GM19468 (cell line): Measurements from ENCODE around the gene ASPRV1.
"Not testable (repeated sequence)": the region's sequence is repeated elsewhere in the genome, so short reads cannot be mapped to it uniquely, and the experiment has no call there.

Source experiments
- ATAC-seq: cut with Tn5 transposase; IDR thresholded peaks from one replicate; pipeline ENCODE4 v1.9.1; 2021; ENCODE audit warnings: mild to moderate bottlenecking, moderate library complexity, moderate number of reproducible peaks; ENCODE audit not compliant: unreplicated experiment; ENCODE audit errors: extremely low read depth

The ASPRV1 gene

GRCh38 chr2:69965756-69966445 is 4.5 kb upstream of the ASPRV1 start:
- ATAC-seq = no peak

GRCh38 chr2:69964353-69964841 is 3.0 kb upstream of the ASPRV1 start:
- no peak for ATAC-seq

DNA sequence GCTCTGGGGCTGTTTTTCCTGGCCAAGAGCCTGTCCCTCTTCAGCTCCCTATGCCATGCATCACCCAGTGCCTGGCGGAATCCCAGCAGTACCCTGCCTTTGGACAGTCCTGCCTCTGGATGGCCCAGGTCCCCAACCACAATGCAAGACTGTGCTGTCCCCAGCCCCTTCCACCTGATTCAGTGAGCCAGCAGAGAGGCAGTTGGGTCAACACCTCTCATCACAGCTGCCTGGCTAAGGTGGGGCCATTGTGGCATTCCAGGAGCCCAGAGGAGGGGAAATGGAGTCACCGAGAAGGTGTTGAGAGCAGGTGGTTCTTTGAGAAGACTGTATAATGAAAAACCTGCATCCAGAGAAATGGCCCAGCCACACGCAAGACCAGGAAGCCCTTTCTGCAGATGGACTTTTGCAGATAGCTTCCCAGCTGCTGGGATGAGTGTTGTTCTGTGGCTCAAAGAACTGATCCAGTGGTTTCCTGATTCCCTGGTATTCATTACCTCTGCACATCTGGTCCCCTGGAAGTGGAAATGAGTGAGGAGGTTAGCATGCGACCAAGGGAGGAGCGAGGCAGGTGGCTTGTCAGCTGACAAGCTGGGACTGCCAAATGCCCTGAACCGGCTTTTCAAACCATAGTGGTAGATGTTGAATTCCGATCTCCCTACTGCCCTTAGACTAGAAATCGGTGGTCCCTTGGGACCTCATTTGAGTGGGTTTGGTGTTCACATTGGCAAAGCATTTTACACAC is 1.7 kb upstream of the ASPRV1 start:
- ATAC-seq = no peak

DNA sequence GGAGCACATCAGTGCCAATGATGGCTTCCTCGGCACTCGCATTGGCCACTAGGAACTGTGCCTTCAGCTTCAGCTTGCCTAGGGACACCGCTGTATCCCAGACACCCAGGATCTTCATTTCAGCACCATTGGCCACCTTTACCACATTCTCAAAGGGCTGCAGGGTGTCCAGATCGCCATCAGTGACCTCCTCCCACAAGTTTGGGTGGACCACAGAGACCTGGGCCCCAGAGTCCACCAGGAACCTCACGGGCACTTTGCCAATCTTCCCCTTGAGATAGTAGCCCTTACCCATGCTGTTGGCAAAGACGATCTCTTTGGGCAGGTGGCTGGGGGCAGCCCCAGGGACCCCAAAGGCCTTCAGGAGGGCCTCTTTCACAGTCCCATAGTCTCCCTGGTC is 610 bp downstream of the ASPRV1 start:
- no peak for ATAC-seq

DNA sequence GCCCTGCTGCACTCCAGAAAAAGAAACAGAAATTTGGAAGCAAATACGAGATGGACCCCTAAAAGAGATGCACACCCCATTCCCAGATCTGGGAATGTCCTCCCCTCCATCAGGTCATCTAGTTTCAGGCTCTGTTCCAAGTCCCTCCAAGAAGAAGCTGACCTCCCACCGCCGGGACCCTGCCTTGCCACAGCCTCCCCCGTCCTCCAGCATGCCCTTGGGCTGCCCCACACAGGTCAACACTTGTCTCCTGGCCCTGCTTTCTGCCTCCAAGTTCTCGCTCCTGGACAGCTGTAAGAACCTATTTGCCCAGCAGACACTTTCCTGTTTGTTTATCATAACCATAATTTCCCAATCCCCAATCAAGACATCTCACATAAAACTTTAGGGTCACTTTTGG is 2.0 kb downstream of the ASPRV1 start:
- no peak for ATAC-seq

DNA sequence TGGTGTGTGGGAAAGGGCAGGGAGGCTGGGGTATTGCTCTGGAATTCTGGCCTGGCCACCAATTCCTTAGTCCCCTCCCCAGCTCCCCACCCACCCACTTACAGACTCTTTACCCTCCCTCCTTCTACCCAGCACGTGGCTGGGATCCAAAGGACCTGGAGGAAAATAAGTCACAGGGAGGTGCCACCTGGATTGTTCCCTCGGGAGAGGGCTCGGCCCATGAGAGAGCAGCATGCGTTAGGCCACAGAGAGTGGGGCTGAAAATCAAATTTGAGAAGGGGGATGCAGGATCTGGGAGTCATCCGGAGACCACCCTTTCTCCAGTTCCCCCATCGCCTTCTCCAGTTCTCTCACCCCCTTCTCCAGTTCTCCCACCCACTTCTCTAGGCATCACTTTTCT is 3.0 kb downstream of the ASPRV1 start:
- no peak for ATAC-seq

- no peak for ATAC-seq
Measured at GRCh38 chr2:69957965-69958364, 3.5 kb downstream of the ASPRV1 start.

DNA sequence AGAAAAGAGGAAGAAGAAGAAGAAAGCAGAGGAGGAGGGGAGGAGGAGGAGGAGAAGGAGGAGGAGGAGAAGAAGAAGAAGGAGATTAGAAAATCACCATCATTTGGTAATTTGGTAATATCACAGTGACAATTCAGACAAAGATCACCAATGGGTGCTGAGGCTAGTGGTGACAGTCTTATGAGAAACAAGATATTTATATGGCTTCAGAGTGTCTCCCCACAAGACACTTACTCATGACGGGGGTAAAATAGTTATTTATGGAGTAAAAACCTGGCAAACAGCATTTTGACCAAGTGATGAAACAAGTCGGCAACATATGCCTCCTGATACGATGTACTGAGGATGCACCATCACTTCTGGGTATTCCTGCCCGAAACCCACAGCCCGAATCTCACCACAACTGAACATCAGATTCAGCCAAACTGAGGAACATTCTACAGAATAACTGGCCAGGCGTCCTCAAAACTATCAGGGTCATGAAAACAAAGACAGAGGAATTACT is 4.9 kb downstream of the ASPRV1 start:
- ATAC-seq = no peak

DNA sequence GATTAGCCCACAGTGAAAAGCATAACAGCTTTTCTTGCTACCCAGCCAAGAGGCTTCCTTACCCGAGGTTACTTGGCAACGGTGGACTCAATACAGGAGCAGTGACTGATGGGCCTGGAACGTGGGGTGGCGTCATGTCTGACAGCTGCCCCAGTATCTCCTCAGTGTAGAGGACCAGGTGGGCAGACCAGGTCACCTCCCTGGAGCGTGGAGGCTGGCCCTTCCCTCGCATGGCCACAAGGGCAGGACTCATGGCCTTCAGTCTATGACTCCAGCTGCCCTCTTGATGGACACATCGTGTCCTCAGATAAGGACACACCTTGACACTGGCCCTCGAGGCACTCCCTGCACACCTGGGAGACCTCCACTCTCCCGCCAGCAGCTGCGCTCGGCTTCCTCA is 6.4 kb downstream of the ASPRV1 start:
- ATAC-seq = no peak

- no peak for ATAC-seq
Measured at GRCh38 chr2:69954084-69954483, 7.3 kb downstream of the ASPRV1 start.

GRCh38 chr2:69952336-69953115 is 8.9 kb downstream of the ASPRV1 start:
- ATAC-seq = no peak

DNA sequence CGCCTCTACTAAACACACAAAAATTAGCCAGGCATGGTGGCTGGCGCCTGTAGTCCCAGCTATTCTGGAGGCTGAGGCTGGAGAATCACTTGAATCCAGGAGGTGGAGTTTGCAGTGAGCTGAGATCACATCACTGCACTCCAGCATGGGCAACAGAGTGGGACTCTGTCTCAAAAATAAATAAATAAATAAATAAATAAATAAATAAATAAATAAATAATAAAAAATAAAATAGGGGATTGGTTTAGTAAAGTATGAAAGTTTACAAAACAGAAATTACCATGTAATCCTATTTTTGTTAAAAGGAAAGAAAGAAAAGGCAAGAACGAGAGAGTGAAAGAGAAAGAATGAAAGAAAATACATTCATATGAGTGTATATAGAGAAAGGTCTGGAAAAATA is 10.8 kb downstream of the ASPRV1 start:
- ATAC-seq = not testable (repeated sequence)

DNA sequence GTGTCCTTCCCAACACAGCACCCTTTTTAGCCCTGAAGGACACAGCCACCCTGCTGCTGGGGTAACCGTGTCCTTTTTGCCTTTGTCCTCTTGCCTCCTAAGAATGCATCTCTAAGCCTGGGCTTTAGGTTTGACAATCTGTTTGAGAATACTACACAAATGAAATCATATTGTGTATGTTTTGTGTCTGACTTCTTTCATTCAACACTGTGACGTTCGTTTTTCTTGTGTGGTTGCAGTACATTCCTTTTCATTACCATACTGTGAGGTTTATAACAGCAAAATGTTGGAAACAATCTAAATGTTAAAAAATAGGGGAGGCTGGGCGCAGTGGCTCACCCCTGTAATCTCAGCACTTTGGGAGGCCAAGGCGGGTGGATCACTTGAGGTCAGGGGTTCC is 11.2 kb downstream of the ASPRV1 start:
- no peak for ATAC-seq

DNA sequence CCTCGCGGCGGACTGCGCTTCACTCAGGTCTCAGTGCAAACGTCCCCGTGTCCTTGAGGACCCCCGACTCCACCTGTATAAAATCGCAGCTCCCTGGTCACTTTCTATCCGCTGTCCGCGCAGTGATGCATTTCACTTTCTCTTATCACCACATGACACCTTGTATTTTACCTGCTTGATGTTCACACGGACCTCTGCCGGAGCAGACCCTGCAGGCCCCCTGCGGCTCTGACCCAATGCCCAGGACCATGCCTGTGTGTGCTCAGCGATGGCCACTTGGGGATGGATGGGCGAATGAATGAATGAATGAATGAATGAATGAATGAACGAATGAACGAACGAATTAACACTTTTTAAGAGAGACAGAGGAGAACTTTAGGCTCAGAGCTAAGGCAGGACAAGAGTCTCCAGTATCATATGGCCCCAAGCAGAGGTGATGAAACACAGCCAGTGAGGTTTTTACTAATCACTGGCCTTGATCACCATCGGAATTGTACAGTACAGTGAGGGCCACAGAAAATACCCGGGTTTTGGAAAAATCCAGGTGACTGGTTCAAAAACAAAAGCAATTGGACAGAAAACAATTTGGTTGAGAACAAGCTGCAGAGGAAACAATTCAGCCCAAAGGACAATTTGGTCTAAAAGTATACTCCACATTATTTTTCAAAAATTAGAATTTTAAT is 12.3 kb downstream of the ASPRV1 start:
- no peak for ATAC-seq

DNA sequence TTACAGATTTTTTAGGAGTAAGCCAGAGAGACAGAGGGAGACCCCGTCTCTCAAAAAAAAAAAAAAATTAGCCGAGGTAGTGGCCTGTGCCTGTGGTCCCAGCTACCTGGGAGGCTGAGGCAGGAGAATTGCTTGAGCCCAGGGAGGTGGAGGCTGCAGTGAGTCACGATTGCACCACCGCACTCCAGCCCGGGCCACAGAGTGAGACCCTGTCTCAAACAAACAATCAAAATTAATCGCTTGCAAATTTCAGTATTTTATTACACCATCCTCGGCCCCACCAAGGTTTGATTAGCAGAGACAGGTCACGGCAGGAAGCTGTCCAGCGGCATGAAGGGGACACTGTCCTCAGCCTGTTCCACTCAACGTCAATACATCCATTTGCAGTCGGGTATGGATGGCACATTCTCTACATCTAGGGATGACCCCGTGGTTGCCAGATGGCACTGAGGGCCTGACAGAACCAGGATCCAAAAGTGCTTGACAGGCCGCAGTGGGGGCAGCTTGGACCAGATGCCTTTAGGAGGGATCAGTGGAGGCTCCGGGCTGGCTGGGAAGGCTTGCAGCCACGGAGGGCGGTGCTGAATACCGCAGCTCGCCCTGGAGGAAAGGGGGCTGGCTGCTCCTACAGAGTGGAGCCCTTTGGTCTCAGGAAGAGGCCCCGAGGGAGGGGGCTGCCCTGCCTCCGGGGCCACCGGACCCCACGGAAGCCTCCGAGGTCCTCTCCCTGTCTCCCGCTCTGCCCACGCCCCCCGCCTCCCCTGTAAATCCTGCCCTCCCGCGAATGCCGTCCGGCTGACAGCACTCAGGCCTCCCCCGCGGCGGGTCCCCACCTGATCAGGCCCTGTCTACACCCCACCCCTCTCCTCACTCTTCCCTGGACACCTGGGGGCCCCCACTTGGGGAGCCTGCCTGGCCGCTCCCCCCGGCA is 13.1 kb downstream of the ASPRV1 start:
- ATAC-seq = no peak

GRCh38 chr2:69947325-69947931 is 14.0 kb downstream of the ASPRV1 start:
- ATAC-seq = no peak

GRCh38 chr2:69946351-69947324 is 14.8 kb downstream of the ASPRV1 start:
- ATAC-seq = no peak

DNA sequence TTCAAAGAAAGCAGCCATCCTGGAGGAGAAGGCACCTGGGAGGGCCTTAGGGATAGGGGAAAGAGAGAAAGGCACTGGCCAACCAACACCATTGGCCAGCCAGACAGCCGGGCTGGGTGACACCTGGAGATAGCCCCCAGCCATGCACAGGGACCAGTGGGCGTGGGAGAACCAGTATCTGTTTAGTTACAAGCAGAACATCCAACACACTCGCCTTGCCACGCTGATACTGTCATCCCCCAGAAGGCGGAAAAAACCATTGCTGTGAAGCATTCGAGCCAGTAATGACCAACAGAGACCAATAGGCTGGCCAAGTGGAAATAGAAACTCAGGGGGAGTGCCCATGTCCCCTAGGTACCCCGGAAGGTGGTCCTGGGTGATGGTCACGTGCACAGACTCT is 15.5 kb downstream of the ASPRV1 start:
- ATAC-seq = no peak
